HCT116 (cell line): ENCODE measurements around the gene MRPS27. TPM values are rescaled to one million over a fixed set of nuclear protein-coding genes. Genes with fewer than 3 reads are reported as not detected.

Experiments
- ATAC-seq: fragments of 200-7000 bp; cut with Tn5 transposase; 2 replicates; pipeline ENCODE4 v1.9.1; 2020; ENCODE audit warnings: mild to moderate bottlenecking, moderate library complexity
- BruUV-seq: library from RNA; stranded (reverse); fragments of 400-500 nt; replicated peaks from 2 replicates; lab custom pipeline; 2021; lab: Mats Ljungman, UMichigan
- CTCF ChIA-PET: fragments of 300-600 bp; sonication (Branson Sonifier 250); formaldehyde crosslinking; loops from one replicate; lab custom pipeline; 2021; ENCODE audit warnings: antibody characterized with exemption; lab: Charles Lee
- POLR2A ChIA-PET: fragments of 300-600, 350-600 bp; sonication (Branson Sonifier 250); formaldehyde crosslinking; loops from one replicate; lab custom pipeline; 2021; ENCODE audit warnings: antibody characterized with exemption; lab: Charles Lee
- RAD21 ChIA-PET, 2 experiments: fragments of 300-600 bp; sonication (Branson Sonifier 250); formaldehyde crosslinking; loops; one replicate each; lab custom pipeline; 2023; ENCODE audit warnings: low total read pairs in 2 of 2; ENCODE audit not compliant: uncharacterized antibody in 2 of 2, unreplicated experiment in 2 of 2, low non-redundant PET in 1 of 2; lab: Charles Lee
- DNase-seq: peaks from one replicate; pipeline ENCODE4 v3.0.0-alpha.2; 2010; ENCODE audit warnings: low read depth, low spot score
- H2AFZ ChIP-seq: fragments of 200-600 bp; shearing (Covaris generic), sonication (generic); 2 replicates; pipeline ENCODE4 v1.6.1; 2017; ENCODE audit warnings: low read depth, mixed run types, mixed read lengths, antibody characterized with exemption, low read length; ENCODE audit not compliant: poor library complexity, severe bottlenecking
- H3K27ac ChIP-seq: 2 replicates; pipeline ENCODE4 v1.5.1; 2012; ENCODE audit warnings: low read depth, low read length
- H3K27me3 ChIP-seq: fragments of 200-600 bp; sonication (generic); 2 replicates; pipeline ENCODE4 v1.6.1; 2016; ENCODE audit warnings: mixed run types, low read length, mixed read lengths; ENCODE audit not compliant: insufficient read depth
- H3K36me3 ChIP-seq, 2 experiments: fragments of 200-500 bp in 1 of 2; fragments of 200-600 bp in 1 of 2; sonication (Bioruptor generic) in 1 of 2; sonication (generic) in 1 of 2; 2 replicates each; pipeline versions ENCODE4 v1.5.1 to v1.6.1; 2014 to 2016; ENCODE audit warnings: low read length in 2 of 2, inconsistent platforms in 1 of 2, mixed read lengths in 1 of 2, mixed run types in 1 of 2; ENCODE audit not compliant: insufficient read depth in 2 of 2, control insufficient read depth in 1 of 2
- H3K4me1 ChIP-seq, 2 experiments: fragments of 200-600 bp in 1 of 2; sonication (generic) in 1 of 2; 2 replicates each; pipeline versions ENCODE4 v1.5.1 to v1.6.1; 2012 to 2017; ENCODE audit warnings: low read length in 2 of 2, inconsistent platforms in 1 of 2, mild to moderate bottlenecking in 1 of 2, mixed read lengths in 1 of 2, mixed run types in 1 of 2, moderate library complexity in 1 of 2; ENCODE audit not compliant: insufficient read depth in 2 of 2, control insufficient read depth in 1 of 2
- H3K4me2 ChIP-seq: fragments of 200-600 bp; sonication (generic); 2 replicates; pipeline ENCODE4 v1.6.1; 2017; ENCODE audit warnings: mixed run types, low read length, mixed read lengths
- H3K4me3 ChIP-seq, 2 experiments: fragments of 200-600 bp in 1 of 2; sonication (generic) in 1 of 2; replicated peaks in 1 of 2; 2 replicates each; pipeline ENCODE4 v1.5.1; 2011 to 2016; ENCODE audit warnings: low read length in 2 of 2, control low read depth in 1 of 2, low read depth in 1 of 2, mild to moderate bottlenecking in 1 of 2, mixed read lengths in 1 of 2, mixed run types in 1 of 2
- H3K79me2 ChIP-seq: fragments of 200-600 bp; sonication (generic); 2 replicates; pipeline ENCODE4 v1.6.1; 2017; ENCODE audit warnings: mild to moderate bottlenecking, mixed run types, low read length, moderate library complexity, mixed read lengths; ENCODE audit not compliant: insufficient read depth
- H3K9ac ChIP-seq: fragments of 200-600 bp; sonication (generic); 2 replicates; pipeline ENCODE4 v1.6.1; 2016; ENCODE audit warnings: low read length, mixed read lengths
- H3K9me2 ChIP-seq: fragments of 200-600 bp; sonication (generic), shearing (Covaris generic); 2 replicates; pipeline ENCODE4 v1.6.1; 2017; ENCODE audit warnings: mixed run types, mild to moderate bottlenecking, moderate library complexity; ENCODE audit not compliant: insufficient read depth
- H3K9me3 ChIP-seq, 2 experiments: fragments of 200-500 bp in 1 of 2; fragments of 200-600 bp in 1 of 2; sonication (Bioruptor generic) in 1 of 2; sonication (generic) in 1 of 2; 2 replicates each; pipeline ENCODE4 v1.6.1; 2014 to 2017; ENCODE audit warnings: low read length in 2 of 2, mixed read lengths in 2 of 2, inconsistent platforms in 1 of 2, low read depth in 1 of 2, mild to moderate bottlenecking in 1 of 2, mixed run types in 1 of 2, moderate library complexity in 1 of 2; ENCODE audit not compliant: control insufficient read depth in 1 of 2, insufficient read depth in 1 of 2
- H4K20me1 ChIP-seq: fragments of 200-600 bp; sonication (generic), shearing (Covaris generic); 2 replicates; pipeline ENCODE4 v1.6.1; 2017; ENCODE audit warnings: mixed run types, mild to moderate bottlenecking, moderate library complexity; ENCODE audit not compliant: insufficient read depth
- ATF3 ChIP-seq: IDR thresholded peaks from 2 replicates; pipeline ENCODE4 v1.6.1; 2012
- CBX3 ChIP-seq: IDR thresholded peaks from 2 replicates; pipeline ENCODE4 v1.6.1; 2012; ENCODE audit warnings: low read depth
- CEBPB ChIP-seq: IDR thresholded peaks from 2 replicates; pipeline ENCODE4 v1.6.1; 2012; ENCODE audit warnings: low read depth
- EGR1 ChIP-seq: IDR thresholded peaks from 2 replicates; pipeline ENCODE4 v1.6.1; 2012; ENCODE audit warnings: low read depth
- ELF1 ChIP-seq: IDR thresholded peaks from 2 replicates; pipeline ENCODE4 v1.6.1; 2012; ENCODE audit warnings: low read depth, borderline replicate concordance
- EZH2phosphoT487 ChIP-seq: fragments of 200-600 bp; IDR thresholded peaks from 2 replicates; pipeline ENCODE4 v1.6.1; 2018; ENCODE audit warnings: antibody characterized with exemption, borderline replicate concordance
- FOSL1 ChIP-seq: IDR thresholded peaks from 2 replicates; pipeline ENCODE4 v1.6.1; 2012; ENCODE audit warnings: low read depth
- POLR2A ChIP-seq: IDR thresholded peaks from 2 replicates; pipeline ENCODE4 v1.7.0; 2011; ENCODE audit warnings: borderline replicate concordance; ENCODE audit not compliant: insufficient read depth, insufficient read length; ENCODE audit errors: extremely low read depth
- POLR2AphosphoS5 ChIP-seq: IDR thresholded peaks from 2 replicates; pipeline ENCODE4 v1.6.1; 2011; ENCODE audit warnings: mild to moderate bottlenecking, low read depth, low read length, moderate library complexity
- RAD21 ChIP-seq: IDR thresholded peaks from 2 replicates; pipeline ENCODE4 v1.6.1; 2012; ENCODE audit warnings: low read depth, mild to moderate bottlenecking
- SIN3A ChIP-seq: IDR thresholded peaks from 2 replicates; pipeline ENCODE4 v1.6.1; 2012; ENCODE audit warnings: low read depth
- SP1 ChIP-seq: IDR thresholded peaks from 2 replicates; pipeline ENCODE4 v1.6.1; 2012; ENCODE audit warnings: low read depth
- SRF ChIP-seq: IDR thresholded peaks from 2 replicates; pipeline ENCODE4 v1.6.1; 2012; ENCODE audit warnings: low read depth
- TCF7L2 ChIP-seq: IDR thresholded peaks from 2 replicates; pipeline ENCODE4 v1.7.0; 2011; ENCODE audit warnings: borderline replicate concordance, inconsistent platforms; ENCODE audit not compliant: insufficient read depth, insufficient read length; ENCODE audit errors: extremely low read depth
- YY1 ChIP-seq: IDR thresholded peaks from 2 replicates; pipeline ENCODE4 v1.6.1; 2011; ENCODE audit warnings: low read length, low read depth, moderate library complexity, mild to moderate bottlenecking; ENCODE audit not compliant: insufficient replicate concordance; ENCODE audit errors: extremely low read depth
- ZBTB33 ChIP-seq: IDR thresholded peaks from 2 replicates; pipeline ENCODE4 v1.6.1; 2011; ENCODE audit warnings: mild to moderate bottlenecking, low read length, moderate library complexity; ENCODE audit not compliant: insufficient replicate concordance; ENCODE audit errors: extremely low read depth
- ZFX ChIP-seq: fragments of 450-650 bp; IDR thresholded peaks from 2 replicates; pipeline ENCODE4 v1.6.1; 2017
- ZNF274 ChIP-seq: fragments of 200-500 bp; sonication (Bioruptor generic); IDR thresholded peaks from 2 replicates; pipeline ENCODE4 v1.6.1; 2014; ENCODE audit warnings: mild to moderate bottlenecking, low read depth, low read length, inconsistent platforms
- intact Hi-C: fragments of 100-400 bp; cut with micrococcal nuclease; formaldehyde crosslinking; loops from 2 replicates; pipeline ENCODE4 v1.10.0; 2022
- total RNA-seq: library from RNA; stranded (reverse); gene quantifications from one replicate; pipeline ENCODE4 v1.2.1, GENCODE V29; 2021; ENCODE audit not compliant: unreplicated experiment
- TF ChIP-seq, protein P1 (sequence below): IDR thresholded peaks from 2 replicates; pipeline ENCODE4 v1.6.1; 2012

Gene MRPS27
- total RNA-seq, 1 experiment from 2014 or later, result 113 TPM

GRCh38 chr5:72283358-72283757, 36.7 kb downstream of the MRPS27 start:
- H3K9me2 ChIP-seq, result no peaks in the 10 kb centered on the region
- no peak for DNase-seq
- TF ChIP-seq SIN3A (no peak), ZNF274 (no peak), FOSL1 (no peak), SP1 (no peak), ELF1 (no peak), EGR1 (no peak), POLR2A (no peak), YY1 (no peak), CEBPB (no peak)
- TF ChIP-seq, protein P1, sequence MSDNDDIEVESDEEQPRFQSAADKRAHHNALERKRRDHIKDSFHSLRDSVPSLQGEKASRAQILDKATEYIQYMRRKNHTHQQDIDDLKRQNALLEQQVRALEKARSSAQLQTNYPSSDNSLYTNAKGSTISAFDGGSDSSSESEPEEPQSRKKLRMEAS, result no peak
- TF ChIP-seq, all 23 proteins: peak for 0
- Histone ChIP-seq H3K27me3 (no peaks in the 10 kb centered on the region), H3K9me3 (no peaks in the 10 kb centered on the region), H3K36me3 (peaks cover 0 to 21% of the 10 kb centered on the region in 2 experiments; a peak in 2 of 4 replicates), H3K4me3 (no peak overlapping the region), H3K9ac (no peak overlapping the region), H2AFZ (no peak overlapping the region), H3K4me2 (no peak overlapping the region), H3K4me1 (peaks cover 0 to 5% of the 10 kb centered on the region in 2 experiments; a peak in 1 of 4 replicates), H4K20me1 (0 out of 2 replicates have a peak, but pooled peaks cover 3% of the 10 kb centered on the region), H3K79me2 (peaks cover 38% of the 10 kb centered on the region), H3K27ac (no peak overlapping the region)
- intact Hi-C loops, result no loop called here
- POLR2A ChIA-PET, result interaction anchor here (1.9 kb wide), 1 partner anchor 25 kb away, joined by 4 read pairs; no protein-coding TSS in a partner anchor
- CTCF ChIA-PET, result interaction anchor here (1.7 to 2.4 kb wide), 2 partner anchors 15 to 25 kb away, joined by 6 to 7 read pairs; no protein-coding TSS in a partner anchor
- no TSS peak for BruUV-seq
- no peak for ATAC-seq
- RAD21 ChIA-PET, result no interaction called here

DNA sequence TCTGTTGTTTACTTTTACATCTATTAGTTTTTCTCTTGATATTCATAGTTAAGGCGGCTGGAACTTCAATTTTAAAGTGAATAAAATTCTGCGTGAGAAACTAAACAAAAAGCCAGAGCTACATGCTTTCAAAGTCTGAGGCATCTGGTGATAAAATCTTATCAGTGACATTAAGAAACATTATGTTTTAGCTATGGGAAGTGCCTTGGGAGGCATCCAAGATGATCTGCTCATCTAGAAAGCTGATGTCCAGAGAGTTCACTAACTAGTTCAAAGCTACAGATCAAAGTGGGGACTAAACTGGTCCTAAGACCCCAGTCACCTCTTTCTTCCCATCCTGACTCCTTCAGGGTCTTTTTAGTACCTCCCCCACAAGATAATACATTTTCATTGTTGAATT, 37.2 kb downstream of the MRPS27 start:
- ATAC-seq (no peak), DNase-seq (no peak)
- ChIA-PET CTCF (interaction anchor here (1.1 to 2.4 kb wide), 3 partner anchors 14 to 38 kb away, joined by 4 to 7 read pairs (median 6); no protein-coding TSS in a partner anchor), POLR2A (interaction anchor here (1.8 to 1.9 kb wide), 2 partner anchors 26 to 37 kb away, joined by 4 to 9 read pairs; partner anchors contain the start of genes MRPS27 and PTCD2), RAD21 (no interaction called here)
- BruUV-seq, result no TSS peak
- peaks cover 39% of the 10 kb centered on the region for H3K79me2 ChIP-seq
- intact Hi-C loops, result no loop called here
- peaks cover 0 to 22% of the 10 kb centered on the region in 2 experiments; a peak in 2 of 4 replicates for H3K36me3 ChIP-seq
- H3K9me3 ChIP-seq, result no peaks in the 10 kb centered on the region
- no peak overlapping the region for H2AFZ ChIP-seq
- H3K4me3 ChIP-seq, result no peak overlapping the region
- H3K9ac ChIP-seq, result no peak overlapping the region
- H4K20me1 ChIP-seq, result 0 out of 2 replicates have a peak, but pooled peaks cover 3% of the 10 kb centered on the region
- peaks cover 0 to 5% of the 10 kb centered on the region in 2 experiments; a peak in 1 of 4 replicates for H3K4me1 ChIP-seq
- no peaks in the 10 kb centered on the region for H3K9me2 ChIP-seq
- H3K27me3 ChIP-seq, result no peaks in the 10 kb centered on the region
- no peak overlapping the region for H3K4me2 ChIP-seq
- H3K27ac ChIP-seq, result no peak overlapping the region
- TF ChIP-seq TCF7L2, result no peak
- no peak for TF ChIP-seq CBX3
- no peak for TF ChIP-seq ZBTB33
- TF ChIP-seq SP1, result no peak
- TF ChIP-seq POLR2A, result no peak
- no peak for TF ChIP-seq EZH2phosphoT487
- TF ChIP-seq CEBPB, result no peak
- TF ChIP-seq EGR1, result no peak
- no peak for TF ChIP-seq RAD21
- TF ChIP-seq YY1, result no peak
- TF ChIP-seq ZFX, result no peak
- TF ChIP-seq POLR2AphosphoS5, result no peak
- no peak for TF ChIP-seq SRF
- TF ChIP-seq FOSL1, result no peak
- TF ChIP-seq ATF3, result no peak
